Transverse colon (tissue), 4 donors: ENCODE data around the gene OR2B6. TPM values are rescaled to one million over a fixed set of nuclear protein-coding genes. Genes with fewer than 3 reads are reported as not detected.
"Not testable (repeated sequence)": the region's sequence is repeated elsewhere in the genome, so short reads cannot be mapped to it uniquely, and the experiment has no call there.

Source experiments
- DNase-seq: peaks from one replicate; pipeline ENCODE4 v3.0.0-alpha.2; 2019
- H3K27ac ChIP-seq, 4 donors: fragments of 200-600 bp; sonication (generic); 2 replicates each; pipeline ENCODE4 v1.5.1; 2016 to 2018; ENCODE audit warnings: inconsistent platforms in 4 of 4
- H3K27me3 ChIP-seq: fragments of 200-600 bp; sonication (generic); 2 replicates; pipeline ENCODE4 v1.5.1; 2017; ENCODE audit warnings: inconsistent platforms
- H3K36me3 ChIP-seq, 4 donors: fragments of 200-600 bp; sonication (generic); 2 replicates each; pipeline ENCODE4 v1.5.1; 2017 to 2019; ENCODE audit warnings: inconsistent platforms in 4 of 4
- H3K4me1 ChIP-seq, 4 donors: fragments of 200-600 bp; sonication (generic); 2 replicates each; pipeline ENCODE4 v1.5.1; 2017 to 2020; ENCODE audit warnings: inconsistent platforms in 4 of 4
- H3K4me3 ChIP-seq, 4 donors: fragments of 200-600 bp; sonication (generic); 1 replicate in 1 of 4; 2 replicates in 3 of 4; pipeline versions ENCODE4 v1.5.1 to v1.6.1; 2017 to 2019; ENCODE audit warnings: inconsistent platforms in 4 of 4
- H3K9me3 ChIP-seq, 2 donors: fragments of 200-600 bp; sonication (generic); 2 replicates each; pipeline ENCODE4 v1.5.1; 2017 to 2019; ENCODE audit warnings: inconsistent platforms in 2 of 2
- CTCF ChIP-seq, 5 experiments: fragments of 200-600 bp in 3 of 5; fragments of 450-650 bp in 2 of 5; sonication (generic) in 3 of 5; IDR thresholded peaks; 1 replicate in 2 of 5; 2 replicates in 3 of 5; pipeline ENCODE4 v1.5.1; 2016 to 2017; ENCODE audit warnings: antibody characterized with exemption in 5 of 5, inconsistent platforms in 3 of 5, mild to moderate bottlenecking in 2 of 5, moderate library complexity in 1 of 5
- EP300 ChIP-seq: sonication (generic); formaldehyde crosslinking; IDR thresholded peaks from one replicate; pipeline ENCODE4 v1.6.1; 2017; ENCODE audit warnings: antibody characterized with exemption, low read depth
- POLR2A ChIP-seq: fragments of 450-650 bp; IDR thresholded peaks from one replicate; pipeline ENCODE4 v1.6.1; 2016; ENCODE audit warnings: antibody characterized with exemption, mild to moderate bottlenecking, moderate library complexity
- POLR2AphosphoS5 ChIP-seq, 3 donors: sonication (generic); formaldehyde crosslinking; IDR thresholded peaks; one replicate each; pipeline ENCODE4 v1.6.1; 2016; ENCODE audit warnings: antibody characterized with exemption in 3 of 3
- WGBS, 2 donors: methylation state at CpG; one replicate each; pipeline ENCODE4 v1.1.5; 2018; ENCODE audit warnings: low coverage in 1 of 2; 5-methylcytosine and 5-hydroxymethylcytosine counted together
- in situ Hi-C, 4 donors: fragments of 200-750 bp; cut with MboI; loops; one replicate each; pipeline versions ENCODE4 v1.15.0 to v1.15.1; 2017; ENCODE audit warnings: low sequenced_read_pairs in 3 of 4, low pct_ligation_motif_present in 1 of 4, low pct_unique_long_range_greater_than_20kb in 1 of 4
- intact Hi-C: fragments of 100-400 bp; cut with DNase I; formaldehyde crosslinking; loops from one replicate; pipeline ENCODE4 v1.15.1; 2023; ENCODE audit warnings: low total_unique reads
- total RNA-seq, 4 donors: library from RNA; depleted of rRNA; stranded (reverse); fragments of >200 nt; gene quantifications; one replicate each; pipeline ENCODE4 v1.1.0, GENCODE V29; 2016

OR2B6 gene
- total RNA-seq, 4 donors from 2014 or later = not detected

DNA sequence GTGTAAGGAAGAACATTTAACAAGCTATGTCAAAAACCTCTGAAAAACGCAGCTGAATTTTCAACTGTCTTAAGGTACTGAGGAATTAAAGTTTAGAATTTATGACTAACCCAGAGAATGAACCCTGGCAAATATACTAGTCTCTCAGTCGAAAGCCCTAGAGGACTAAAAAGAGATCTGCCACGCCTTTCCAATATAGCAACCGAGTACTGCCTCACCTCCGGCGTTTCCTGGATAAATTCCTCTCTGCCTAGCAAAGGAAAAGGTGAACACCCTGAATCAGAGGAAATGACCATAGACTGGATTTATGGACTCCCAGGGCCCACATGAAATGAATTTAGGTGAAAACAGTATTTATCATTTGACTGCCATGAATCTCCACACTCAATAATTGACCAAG is 32.9 kb upstream of the OR2B6 start:
- in situ Hi-C loops (loop anchor here in 3 of 4 donors (25.0 kb wide), 3 partner anchors 412 to 438 kb away; no protein-coding TSS in a partner anchor), intact Hi-C loops (no loop called here)

DNA sequence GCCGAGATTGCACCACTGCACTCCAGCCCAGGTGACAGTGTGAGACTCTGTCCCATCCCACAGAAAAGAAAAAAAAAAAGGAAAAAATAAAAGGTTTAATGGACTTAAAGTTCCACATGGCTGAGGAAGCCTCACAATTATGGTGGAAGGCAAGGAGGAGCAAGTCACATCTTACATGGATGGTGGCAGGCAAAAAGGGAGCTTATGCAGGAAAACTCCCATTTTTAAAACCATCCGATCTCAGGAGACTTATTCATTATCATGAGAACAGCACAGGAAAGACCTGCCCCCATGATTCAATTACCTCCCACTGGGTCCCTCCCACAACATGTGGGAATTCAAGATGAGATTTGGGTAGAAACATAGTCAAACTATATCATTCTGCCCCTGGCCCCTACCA is 29.0 kb upstream of the OR2B6 start:
- H3K27me3 ChIP-seq, H3K4me1 ChIP-seq, intact Hi-C loops, H3K4me3 ChIP-seq, H3K27ac ChIP-seq, DNase-seq, H3K9me3 ChIP-seq, in situ Hi-C loops, H3K36me3 ChIP-seq: not testable (repeated sequence)
- WGBS, 2 donors = 89 to 90% methylated on average over 1 to 2 of the region's 2 CpGs

More for the DNA sequence above, 32.9 kb upstream of the OR2B6 start:
- TF ChIP-seq POLR2A (no peak), EP300 (no peak), POLR2AphosphoS5 (IDR thresholded peaks at IDR 0.05) (no peak), CTCF (IDR thresholded peaks at IDR 0.05) (no peak)
- DNase-seq = no peak
- no peaks in the 10 kb centered on the region for H3K36me3 ChIP-seq
- H3K27me3 ChIP-seq = peaks cover 16% of the 10 kb centered on the region
- no peak overlapping the region for H3K4me3 ChIP-seq
- H3K9me3 ChIP-seq = no peaks in the 10 kb centered on the region
- 55% methylated on average over 6 of the region's 6 CpGs; no CpG with 5 or more reads in 1 of the 2 donors for WGBS, 2 donors
- no peak overlapping the region for H3K27ac ChIP-seq
- H3K4me1 ChIP-seq = no peaks in the 10 kb centered on the region

DNA sequence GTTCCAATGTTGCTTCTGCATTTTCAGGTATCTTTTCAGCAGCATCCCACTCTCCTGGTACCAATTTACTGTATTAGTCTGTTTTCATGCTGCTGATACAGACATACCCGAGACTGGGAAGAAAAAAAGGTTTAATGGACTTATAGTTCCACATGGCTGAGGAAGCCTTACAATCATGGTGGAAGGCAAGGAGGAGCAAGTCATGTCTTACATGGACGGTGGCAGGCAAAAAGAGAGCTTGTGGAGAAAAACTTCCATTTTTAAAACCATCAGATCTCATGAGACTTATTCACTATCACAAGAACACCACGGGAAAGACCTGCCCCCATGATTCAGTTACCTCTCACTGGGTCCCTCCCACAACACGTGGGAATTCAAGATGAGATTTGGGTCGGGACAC is 27.1 kb upstream of the OR2B6 start:
- H3K27me3 ChIP-seq, H3K27ac ChIP-seq, in situ Hi-C loops, H3K36me3 ChIP-seq, intact Hi-C loops, DNase-seq, H3K4me3 ChIP-seq, H3K9me3 ChIP-seq, H3K4me1 ChIP-seq: not testable (repeated sequence)
- WGBS, 2 donors = 73 to 82% methylated on average over 5 of the region's 5 CpGs

- in situ Hi-C loops = no loop called here
- H3K27ac ChIP-seq = no peak overlapping the region
- H3K9me3 ChIP-seq = no peaks in the 10 kb centered on the region
- intact Hi-C loops = no loop called here
- no peaks in the 10 kb centered on the region for H3K4me1 ChIP-seq
- no peak for DNase-seq
- TF ChIP-seq CTCF (IDR thresholded peaks at IDR 0.05) (no peak), POLR2A (no peak), POLR2AphosphoS5 (IDR thresholded peaks at IDR 0.05) (no peak), EP300 (no peak)
- no peaks in the 10 kb centered on the region for H3K36me3 ChIP-seq
- no peak overlapping the region for H3K4me3 ChIP-seq
- H3K27me3 ChIP-seq = no peaks in the 10 kb centered on the region
- WGBS, 2 donors = 70 to 83% methylated on average over 2 of the region's 2 CpGs
Measured at GRCh38 chr6:27931209-27931608, 25.8 kb upstream of the OR2B6 start.

GRCh38 chr6:27940766-27941165 is 16.3 kb upstream of the OR2B6 start:
- H3K27me3 ChIP-seq = peaks cover 5% of the 10 kb centered on the region
- H3K9me3 ChIP-seq = no peaks in the 10 kb centered on the region
- no peak overlapping the region for H3K4me3 ChIP-seq
- 83 to 86% methylated on average over 1 of the region's 1 CpG for WGBS, 2 donors
- no peak overlapping the region for H3K27ac ChIP-seq
- no peaks in the 10 kb centered on the region for H3K4me1 ChIP-seq
- in situ Hi-C loops = no loop called here
- intact Hi-C loops = no loop called here
- TF ChIP-seq CTCF (IDR thresholded peaks at IDR 0.05) (no peak), POLR2AphosphoS5 (IDR thresholded peaks at IDR 0.05) (no peak), EP300 (no peak), POLR2A (no peak)
- DNase-seq = no peak
- H3K36me3 ChIP-seq = no peaks in the 10 kb centered on the region

GRCh38 chr6:27943072-27943471 is 14.0 kb upstream of the OR2B6 start:
- in situ Hi-C loops, H3K4me1 ChIP-seq, DNase-seq, H3K4me3 ChIP-seq, H3K27ac ChIP-seq, intact Hi-C loops, H3K36me3 ChIP-seq, H3K27me3 ChIP-seq, H3K9me3 ChIP-seq: not testable (repeated sequence)
- WGBS, 2 donors = 42 to 45% methylated on average over 2 to 6 of the region's 6 CpGs
